Amniotic epithelial cell (primary cell): ENCODE data around the gene RTCA.
A peak's percentile ranks its signal among the peaks of the same experiment; 100 is the strongest.
"Not testable (repeated sequence)": the region's sequence is repeated elsewhere in the genome, so short reads cannot be mapped to it uniquely, and the experiment has no call there.

Experiments
- DNase-seq: peaks from one replicate; pipeline ENCODE4 v3.0.0-alpha.2; 2010; ENCODE audit warnings: low read depth

The RTCA gene

GRCh38 chr1:100265931-100266740 is at the start of gene RTCA:
TSS of gene RTCA (plus strand) at chr1:100266216. CDS start at chr1:100266376, 160 bp downstream.
- DNase-seq = peak; percentile 90

GRCh38 chr1:100217834-100218233 is 48.2 kb upstream of the RTCA start:
- no peak for DNase-seq

GRCh38 chr1:100219457-100219856 is 46.6 kb upstream of the RTCA start:
- no peak for DNase-seq

DNA sequence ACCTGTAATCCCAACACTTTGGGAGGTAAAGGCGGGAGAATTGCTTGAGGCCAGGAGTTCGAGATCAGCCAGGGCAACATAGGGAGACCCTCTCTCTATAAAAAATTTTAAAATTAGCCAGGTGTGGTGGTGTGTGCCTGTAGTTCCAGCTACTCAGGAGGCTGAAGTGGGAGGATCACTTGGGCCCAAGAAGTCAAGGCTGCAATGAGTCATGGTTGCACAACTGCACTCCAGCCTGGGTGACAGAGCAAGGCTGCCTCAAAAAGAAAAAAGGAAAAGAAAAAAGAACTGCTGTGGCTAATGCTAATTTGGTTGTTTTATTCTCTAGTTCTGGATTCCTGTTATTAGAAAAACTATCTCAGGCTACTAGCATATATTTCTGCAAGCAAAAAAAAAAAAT is 46.1 kb upstream of the RTCA start:
- DNase-seq = peak; percentile 38

- no peak for DNase-seq
Observed at GRCh38 chr1:100222428-100222827, 43.6 kb upstream of the RTCA start.

DNA sequence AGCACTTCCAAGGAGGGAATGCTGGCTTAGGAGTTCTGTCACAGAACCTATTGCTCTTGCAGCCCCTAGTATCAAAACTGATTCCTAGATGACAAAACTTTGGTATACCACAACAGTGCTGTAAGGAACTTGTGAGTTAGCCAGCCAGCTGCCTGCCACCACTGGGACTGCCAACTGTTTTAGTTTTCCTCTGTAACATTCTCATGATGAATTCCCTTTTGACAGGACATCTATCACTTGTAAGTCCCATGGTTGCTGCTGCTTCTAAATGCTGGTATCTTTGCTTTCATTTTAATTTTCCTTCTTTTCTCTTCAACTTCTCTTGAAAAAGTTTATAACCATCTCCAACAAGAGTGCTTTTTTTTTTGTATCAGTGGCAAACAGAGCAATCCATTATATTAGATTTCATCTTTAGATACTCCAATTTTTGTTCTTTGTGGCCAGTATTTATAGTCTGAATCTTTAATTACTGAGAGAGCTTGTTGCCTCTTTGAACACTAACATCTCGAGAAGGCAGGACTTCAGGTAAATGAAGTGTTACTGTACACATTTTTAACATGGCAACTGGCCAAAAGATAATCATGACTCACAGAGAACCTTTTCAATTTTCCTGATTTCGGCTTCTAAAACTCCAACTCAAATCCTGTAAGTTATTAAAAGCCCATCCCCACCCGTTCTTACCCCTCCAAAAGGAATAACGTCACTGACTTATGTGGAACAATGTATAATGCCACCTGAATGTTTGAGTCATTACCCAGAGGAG is 36.2 kb upstream of the RTCA start:
- peak; percentile 12 for DNase-seq

- DNase-seq = no peak
Observed at GRCh38 chr1:100230765-100231164, 35.3 kb upstream of the RTCA start.

DNA sequence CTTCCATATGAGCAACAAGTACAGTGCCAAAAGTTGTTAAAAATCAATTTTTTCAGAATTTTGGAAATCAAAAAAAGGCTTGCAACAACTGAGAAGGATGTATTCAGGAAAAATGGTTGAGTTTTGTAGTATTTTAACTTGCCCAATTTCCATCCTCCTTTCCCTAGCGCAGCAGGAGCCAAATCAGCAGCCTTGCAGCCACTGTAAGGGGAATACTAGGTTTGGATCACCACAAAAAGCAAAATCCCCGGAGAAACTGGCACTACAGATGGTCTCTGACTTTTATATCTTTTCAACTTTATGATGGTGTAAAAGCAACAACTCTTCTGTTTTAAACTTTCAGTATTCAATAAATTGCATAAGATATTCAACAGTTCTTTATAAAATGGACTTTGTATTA is 34.3 kb upstream of the RTCA start:
- no peak for DNase-seq

GRCh38 chr1:100232156-100232555 is 33.9 kb upstream of the RTCA start:
- DNase-seq = no peak

DNA sequence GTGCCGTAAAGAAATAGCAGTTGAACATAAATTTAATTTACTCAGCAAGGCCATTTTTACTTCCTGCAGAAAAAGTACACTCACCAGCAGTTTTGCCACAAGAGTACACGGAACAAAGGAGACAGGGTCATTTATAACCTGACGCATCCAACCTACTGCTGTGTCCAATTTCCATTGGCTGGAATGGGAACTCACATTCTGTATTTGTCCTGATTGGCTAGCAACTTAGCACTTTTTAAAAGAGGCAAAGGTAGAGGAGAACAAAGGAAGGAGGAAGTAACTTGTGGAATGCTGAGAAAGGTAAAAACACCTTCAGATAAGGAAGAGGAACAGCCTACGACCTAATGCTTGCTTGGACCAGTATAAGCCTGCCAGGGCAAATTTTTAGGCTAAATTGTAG is 32.5 kb upstream of the RTCA start:
- not testable (repeated sequence) for DNase-seq

GRCh38 chr1:100234432-100234831 is 31.6 kb upstream of the RTCA start:
- no peak for DNase-seq

GRCh38 chr1:100237091-100237490 is 28.9 kb upstream of the RTCA start:
- DNase-seq = no peak

- DNase-seq = peak; percentile 74
Observed at GRCh38 chr1:100239961-100240360, 26.1 kb upstream of the RTCA start.

DNA sequence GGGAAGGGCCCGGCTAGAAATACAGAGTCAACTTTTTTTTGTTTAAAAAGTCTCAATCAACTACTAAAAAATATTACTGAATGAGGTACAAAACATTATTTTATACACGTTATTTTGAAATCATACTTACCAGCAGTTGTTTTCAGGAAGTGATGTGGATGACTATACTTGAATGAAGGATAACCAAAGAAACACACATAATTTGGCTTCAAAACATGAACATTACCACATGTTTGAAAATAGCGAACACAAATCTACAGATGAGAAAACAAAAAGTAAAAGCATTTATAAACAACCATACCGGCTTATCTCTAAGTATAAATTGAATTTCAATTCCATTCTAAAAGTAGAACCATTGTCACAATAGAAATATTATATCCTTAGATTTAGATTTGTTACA is 25.4 kb upstream of the RTCA start:
- no peak for DNase-seq

DNA sequence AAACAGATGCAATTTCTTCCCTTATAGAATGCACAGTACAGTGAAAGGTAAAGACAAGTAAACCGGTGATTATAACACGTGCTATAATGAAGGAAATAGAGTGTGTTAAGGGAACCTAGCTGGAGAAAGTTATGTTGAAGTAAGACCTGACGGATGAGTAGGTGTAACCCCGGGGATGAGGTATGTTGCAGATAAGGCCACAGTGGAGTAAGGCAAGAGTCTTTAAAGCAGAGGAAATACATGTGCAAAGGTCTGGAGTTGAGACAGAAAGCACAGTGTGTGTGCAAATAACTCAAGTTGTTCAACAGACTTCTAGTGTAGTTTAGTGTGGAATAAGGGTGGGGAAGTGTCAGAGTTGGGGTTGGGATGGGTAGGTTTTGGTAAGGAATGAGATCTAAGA is 19.3 kb upstream of the RTCA start:
- DNase-seq = no peak

GRCh38 chr1:100249155-100249536 is 16.9 kb upstream of the RTCA start:
- DNase-seq = no peak

DNA sequence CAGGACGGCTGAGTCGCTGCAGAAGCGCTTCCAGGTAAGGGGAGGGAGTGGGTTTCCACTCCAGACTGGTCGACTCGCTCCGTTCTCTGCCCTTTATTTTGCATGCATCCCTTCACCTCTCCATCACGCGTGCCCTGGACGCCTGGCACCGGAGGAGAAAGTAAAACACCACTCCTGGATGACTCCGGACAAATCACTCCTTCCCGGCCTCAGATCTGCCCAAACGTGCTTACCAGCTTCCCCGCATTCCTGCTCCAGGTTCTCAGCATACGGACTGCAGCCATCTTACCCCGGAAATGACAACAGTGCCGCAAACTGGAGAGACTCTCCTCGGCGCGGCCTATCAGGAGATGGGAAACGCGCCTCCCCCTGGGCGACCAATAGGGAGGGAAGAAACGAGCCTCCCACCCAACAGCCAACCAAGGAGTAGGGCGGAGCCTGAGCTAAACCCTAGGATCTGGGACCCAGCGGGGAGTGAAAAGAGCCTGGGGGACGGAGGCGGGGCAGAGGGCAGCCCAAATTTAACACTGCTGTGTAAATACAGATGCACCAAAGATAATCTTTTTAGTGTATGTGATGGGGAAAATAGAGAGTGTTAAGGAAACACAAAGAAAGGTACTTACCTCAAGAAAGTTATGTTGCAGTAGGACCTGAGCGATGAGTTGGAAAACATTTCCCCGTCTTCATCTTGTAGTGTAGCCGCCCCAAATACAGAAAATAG is 16.3 kb upstream of the RTCA start, which contains the start of gene DBT:
DBT (minus strand) TSS at position 298 of the 721 bp plus-strand sequence; CDS start at position 284, 14 bp downstream.
- peak; percentile 92 for DNase-seq

DNA sequence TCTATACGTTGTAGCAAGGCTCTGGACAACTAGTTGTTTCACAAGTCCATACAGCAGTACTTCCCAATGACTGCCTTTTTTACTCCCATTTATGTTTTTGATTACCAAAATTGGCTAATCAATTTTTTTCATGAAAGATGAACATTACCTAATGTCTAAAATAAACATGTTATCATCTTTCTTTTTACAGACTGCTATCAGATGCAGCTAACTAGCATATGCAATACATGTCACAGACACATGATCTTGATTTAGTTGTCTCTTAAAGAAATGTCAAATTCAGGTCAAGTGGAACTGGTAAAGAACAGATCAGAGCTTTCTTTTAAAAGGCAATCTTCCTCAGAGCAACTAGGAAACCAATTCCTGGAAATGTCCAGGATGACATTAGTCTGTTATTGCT is 15.8 kb upstream of the RTCA start:
- DNase-seq = no peak

DNA sequence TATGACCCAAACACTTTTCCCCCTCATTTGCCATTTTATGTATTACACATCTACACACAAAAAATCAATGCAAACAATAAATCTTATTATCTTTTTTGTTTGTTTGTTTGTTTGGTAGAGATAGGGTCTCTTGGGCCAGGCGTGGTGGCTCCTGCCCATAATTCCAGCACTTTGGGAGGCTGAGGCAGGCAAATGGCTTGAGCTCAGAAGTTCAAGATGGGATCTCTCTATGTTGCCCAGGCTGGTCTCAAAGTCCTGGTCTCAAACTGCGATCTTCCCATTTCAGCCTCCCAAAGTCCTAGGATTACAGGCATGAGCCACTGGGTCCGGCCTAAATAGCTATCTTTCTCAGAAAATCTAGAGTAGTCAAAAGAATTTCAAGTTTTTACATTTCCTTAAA is 15.2 kb upstream of the RTCA start:
- no peak for DNase-seq

GRCh38 chr1:100252901-100253300 is 13.1 kb upstream of the RTCA start:
- no peak for DNase-seq

GRCh38 chr1:100253552-100253951 is 12.5 kb upstream of the RTCA start:
- no peak for DNase-seq

GRCh38 chr1:100256273-100256672 is 9.7 kb upstream of the RTCA start:
- not testable (repeated sequence) for DNase-seq

DNA sequence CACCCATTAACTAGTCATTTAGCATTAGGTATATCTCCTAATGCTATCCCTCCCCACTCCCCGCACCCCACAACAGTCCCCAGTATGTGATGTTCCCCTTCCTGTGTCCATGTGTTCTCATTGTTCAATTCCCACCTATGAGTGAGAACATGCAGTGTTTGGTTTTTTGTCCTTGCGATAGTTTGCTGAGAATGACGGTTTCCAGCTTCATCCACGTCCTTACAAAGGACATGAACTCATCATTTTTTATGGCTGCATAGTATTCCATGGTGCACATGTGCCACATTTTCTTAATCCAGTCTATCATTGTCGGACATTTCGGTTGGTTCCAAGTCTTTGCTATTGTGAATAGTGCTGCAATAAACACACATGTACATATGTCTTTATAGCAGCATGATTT is 7.6 kb upstream of the RTCA start:
- not testable (repeated sequence) for DNase-seq
